Osteocyte (in vitro differentiated cells): ENCODE data around the gene HLCS. TPM values are rescaled to one million over a fixed set of nuclear protein-coding genes. Genes with fewer than 3 reads are reported as not detected.

Experiments
- DNase-seq: peaks from one replicate; pipeline ENCODE4 v3.0.0; 2021; ENCODE audit warnings: mixed read lengths; ENCODE audit not compliant: unreplicated experiment; ENCODE audit errors: extremely low spot score
- H3K27ac Mint-ChIP-seq: one replicate; pipeline ENCODE4 v1.8.0; 2021; ENCODE audit warnings: mild to moderate bottlenecking, mixed read lengths; ENCODE audit not compliant: unreplicated experiment
- H3K27me3 Mint-ChIP-seq: one replicate; pipeline ENCODE4 v1.8.0; 2021; ENCODE audit warnings: mixed read lengths; ENCODE audit not compliant: unreplicated experiment
- H3K36me3 Mint-ChIP-seq: one replicate; pipeline ENCODE4 v1.8.0; 2021; ENCODE audit warnings: mixed read lengths; ENCODE audit not compliant: unreplicated experiment
- H3K4me1 Mint-ChIP-seq: one replicate; pipeline ENCODE4 v1.8.0; 2021; ENCODE audit warnings: mixed read lengths; ENCODE audit not compliant: unreplicated experiment
- H3K4me3 Mint-ChIP-seq: one replicate; pipeline ENCODE4 v1.8.0; 2021; ENCODE audit warnings: mild to moderate bottlenecking, moderate library complexity, mixed read lengths; ENCODE audit not compliant: unreplicated experiment
- H3K9me3 Mint-ChIP-seq: one replicate; pipeline ENCODE4 v1.8.0; 2021; ENCODE audit warnings: mixed read lengths; ENCODE audit not compliant: unreplicated experiment
- total RNA-seq: library from RNA; stranded (reverse); gene quantifications from 2 replicates; pipeline ENCODE4 v1.2.1, GENCODE V29; 2021
- TF ChIP-seq, protein P1 (sequence below): fragments of 200-600 bp; sonication (generic); IDR thresholded peaks from 2 replicates; pipeline ENCODE4 v1.5.0; 2021; ENCODE audit warnings: antibody characterized with exemption, mild to moderate bottlenecking, moderate library complexity

HLCS gene
- total RNA-seq, 1 donor from 2014 or later, result 26.7 TPM

DNA sequence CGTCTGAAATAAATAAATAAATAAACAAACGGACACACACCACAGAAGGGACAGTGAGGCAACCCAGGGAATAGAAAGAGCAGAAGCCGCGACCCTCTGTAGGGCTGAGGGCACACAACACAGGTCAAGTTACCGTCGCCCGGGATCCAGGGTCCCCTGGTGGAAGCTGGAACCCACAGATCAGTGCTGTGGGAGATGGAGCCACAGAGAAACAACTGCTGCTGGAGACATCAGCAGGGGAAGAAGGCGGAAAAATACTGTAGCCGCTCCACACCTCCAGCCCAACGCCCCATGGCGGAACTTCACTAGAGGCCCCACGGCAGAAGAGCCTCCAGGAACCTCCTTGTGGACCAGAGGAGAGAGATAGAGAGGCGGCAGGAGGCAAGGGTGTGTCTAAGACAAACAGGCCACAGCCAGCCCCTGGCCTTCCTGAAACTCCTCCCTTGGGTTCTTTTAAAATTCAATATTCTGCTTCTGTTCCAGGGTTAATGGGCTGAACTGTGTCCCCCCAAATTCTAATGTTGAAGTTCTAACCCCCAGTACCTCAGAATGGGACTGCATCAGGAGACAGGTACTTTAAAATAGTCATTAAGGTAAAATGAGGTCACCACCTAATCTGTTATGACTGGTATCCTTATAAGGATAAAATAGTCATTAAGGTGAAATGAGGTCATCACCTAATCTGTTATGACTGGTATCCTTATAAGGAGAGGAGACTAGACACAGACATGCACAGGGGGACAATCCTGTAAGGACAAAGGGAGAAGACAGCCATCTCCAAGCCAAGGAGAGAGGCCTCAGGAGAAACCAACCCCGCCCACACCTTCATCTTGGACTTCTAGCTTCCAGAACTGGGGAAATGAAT, 7.7 kb upstream of the HLCS start:
- Mint-ChIP-seq H3K4me3 (no peak overlapping the region), H3K27me3 (no peaks in the 10 kb centered on the region)

DNA sequence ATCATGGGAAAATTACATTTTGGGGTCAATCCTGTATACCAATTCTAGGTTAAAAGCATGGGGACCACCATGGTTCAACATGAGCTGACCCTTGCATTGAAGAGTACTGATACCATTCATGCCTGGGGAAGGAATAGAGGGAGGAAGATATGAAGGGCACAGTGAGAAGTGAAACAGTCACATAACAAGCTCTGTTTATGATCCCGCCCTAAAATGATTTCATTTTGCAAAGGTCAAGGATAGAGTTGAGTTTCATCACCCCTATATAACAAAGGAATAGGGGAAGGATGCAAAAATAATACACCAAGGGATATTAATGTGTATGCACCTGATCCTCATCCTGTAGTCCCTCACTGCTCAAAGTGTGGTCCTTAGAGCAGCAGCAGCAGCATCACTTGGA, 2.5 kb upstream of the HLCS start:
- peaks cover 3% of the 10 kb centered on the region for H3K36me3 Mint-ChIP-seq
- no peak for DNase-seq
- H3K27me3 Mint-ChIP-seq, result no peaks in the 10 kb centered on the region
- H3K4me3 Mint-ChIP-seq, result no peak overlapping the region
- peaks cover 12% of the 10 kb centered on the region for H3K4me1 Mint-ChIP-seq
- TF ChIP-seq, protein P1, sequence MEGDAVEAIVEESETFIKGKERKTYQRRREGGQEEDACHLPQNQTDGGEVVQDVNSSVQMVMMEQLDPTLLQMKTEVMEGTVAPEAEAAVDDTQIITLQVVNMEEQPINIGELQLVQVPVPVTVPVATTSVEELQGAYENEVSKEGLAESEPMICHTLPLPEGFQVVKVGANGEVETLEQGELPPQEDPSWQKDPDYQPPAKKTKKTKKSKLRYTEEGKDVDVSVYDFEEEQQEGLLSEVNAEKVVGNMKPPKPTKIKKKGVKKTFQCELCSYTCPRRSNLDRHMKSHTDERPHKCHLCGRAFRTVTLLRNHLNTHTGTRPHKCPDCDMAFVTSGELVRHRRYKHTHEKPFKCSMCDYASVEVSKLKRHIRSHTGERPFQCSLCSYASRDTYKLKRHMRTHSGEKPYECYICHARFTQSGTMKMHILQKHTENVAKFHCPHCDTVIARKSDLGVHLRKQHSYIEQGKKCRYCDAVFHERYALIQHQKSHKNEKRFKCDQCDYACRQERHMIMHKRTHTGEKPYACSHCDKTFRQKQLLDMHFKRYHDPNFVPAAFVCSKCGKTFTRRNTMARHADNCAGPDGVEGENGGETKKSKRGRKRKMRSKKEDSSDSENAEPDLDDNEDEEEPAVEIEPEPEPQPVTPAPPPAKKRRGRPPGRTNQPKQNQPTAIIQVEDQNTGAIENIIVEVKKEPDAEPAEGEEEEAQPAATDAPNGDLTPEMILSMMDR, result no peak
- H3K27ac Mint-ChIP-seq, result no peak overlapping the region
- no peaks in the 10 kb centered on the region for H3K9me3 Mint-ChIP-seq

More for the DNA sequence above, 7.7 kb upstream of the HLCS start:
- H3K4me1 Mint-ChIP-seq, result peaks cover 12% of the 10 kb centered on the region
- TF ChIP-seq, protein P1, result no peak
- peaks cover under 1% of the 10 kb centered on the region for H3K36me3 Mint-ChIP-seq
- no peak overlapping the region for H3K27ac Mint-ChIP-seq
- no peaks in the 10 kb centered on the region for H3K9me3 Mint-ChIP-seq
- no peak for DNase-seq

DNA sequence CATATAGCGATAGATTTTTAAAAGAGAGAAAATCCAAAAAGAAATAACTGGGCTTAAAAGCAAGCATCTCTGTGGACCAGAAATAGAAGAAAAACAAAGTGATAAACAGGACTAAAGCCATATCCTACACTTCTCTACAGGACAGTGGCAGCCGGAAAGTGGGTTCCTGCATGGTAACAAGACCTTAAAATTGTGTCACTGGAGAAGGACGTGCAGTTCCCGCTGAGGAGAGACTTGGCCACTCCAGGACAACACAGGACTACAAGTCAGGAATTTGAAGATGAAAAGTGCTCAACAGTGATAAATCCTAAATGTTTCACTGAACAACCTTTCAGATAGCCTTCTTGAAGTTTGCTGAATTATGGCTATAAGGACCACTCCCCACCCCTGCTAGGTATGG, 1.9 kb upstream of the HLCS start:
- Mint-ChIP-seq H3K27ac (no peak overlapping the region), H3K4me3 (no peak overlapping the region), H3K4me1 (peaks cover 12% of the 10 kb centered on the region), H3K27me3 (no peaks in the 10 kb centered on the region), H3K36me3 (peaks cover 3% of the 10 kb centered on the region), H3K9me3 (no peaks in the 10 kb centered on the region)
- TF ChIP-seq, protein P1, result no peak
- DNase-seq, result no peak

DNA sequence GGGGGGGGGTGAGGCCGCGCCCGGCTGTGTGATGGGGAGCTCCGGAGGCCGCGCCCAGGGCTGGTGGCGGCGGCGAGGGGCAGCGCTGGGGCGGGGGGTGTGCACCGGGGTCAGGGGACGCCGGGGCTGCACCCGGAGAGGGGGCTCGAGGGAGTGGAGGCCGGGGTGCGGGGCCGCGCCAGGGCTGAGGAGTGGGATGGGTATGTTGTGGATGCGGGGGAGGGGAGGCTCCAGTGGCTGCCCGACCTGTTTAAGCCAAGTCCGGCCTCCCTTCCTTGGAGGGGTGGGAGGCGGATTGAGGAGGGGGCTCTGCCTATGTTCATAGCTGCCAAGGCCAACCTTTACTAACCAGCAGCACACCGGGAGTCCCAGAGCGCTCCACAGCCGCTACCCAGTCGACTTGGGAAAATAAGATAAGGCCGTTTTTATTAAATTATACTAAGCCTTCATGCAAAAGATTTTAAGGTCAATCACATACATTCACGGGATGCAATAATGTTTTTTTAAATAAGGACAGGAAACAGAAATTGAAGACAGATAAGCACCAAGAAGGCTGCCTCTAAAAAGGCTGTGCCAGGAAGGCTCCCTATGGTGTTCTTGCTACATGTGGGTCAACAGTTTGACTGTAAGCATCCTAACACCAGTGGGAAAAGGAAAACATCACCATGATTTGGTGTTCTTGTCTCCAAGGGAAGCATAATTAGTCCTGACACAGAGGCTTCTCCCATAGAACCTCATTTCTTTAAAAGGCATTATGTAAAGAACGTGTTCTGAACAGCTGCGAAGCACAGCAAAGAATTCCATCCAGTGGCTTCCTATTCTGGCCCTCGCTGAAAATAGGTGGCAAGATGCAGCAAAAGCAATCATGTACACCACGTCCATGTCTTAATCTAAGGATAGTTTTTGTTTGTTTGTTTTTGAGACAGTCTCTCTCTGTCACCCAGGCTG, 626 bp upstream of the HLCS start:
- TF ChIP-seq, protein P1, result no peak
- Mint-ChIP-seq H3K4me1 (peaks cover 12% of the 10 kb centered on the region), H3K9me3 (no peaks in the 10 kb centered on the region), H3K36me3 (peaks cover 5% of the 10 kb centered on the region), H3K27ac (peak overlapping the region; percentile 87), H3K4me3 (peak overlapping the region; percentile 74), H3K27me3 (no peaks in the 10 kb centered on the region)
- DNase-seq, result no peak

DNA sequence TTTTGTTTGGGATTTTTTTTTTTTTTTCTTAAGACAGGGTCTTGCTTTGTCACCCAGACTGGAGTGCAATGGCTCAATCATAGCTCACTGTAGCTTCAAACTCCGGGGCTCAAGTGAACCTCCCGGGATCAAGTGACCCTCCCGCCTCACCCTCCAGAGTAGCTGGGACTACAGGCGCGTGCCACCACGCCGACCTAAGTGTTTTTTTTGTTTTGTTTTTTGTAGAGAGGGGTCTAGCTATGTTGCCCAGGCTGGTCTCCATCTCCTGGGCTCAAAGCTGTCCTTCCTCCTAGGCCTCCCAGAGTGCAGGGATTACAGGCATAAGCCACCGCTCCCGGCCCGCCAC, 776 bp downstream of the HLCS start:
- no peaks in the 10 kb centered on the region for H3K9me3 Mint-ChIP-seq
- TF ChIP-seq, protein P1, result no peak
- H3K27me3 Mint-ChIP-seq, result no peaks in the 10 kb centered on the region
- peak overlapping the region; percentile 85 for H3K27ac Mint-ChIP-seq
- H3K4me1 Mint-ChIP-seq, result peaks cover 12% of the 10 kb centered on the region
- H3K4me3 Mint-ChIP-seq, result peak overlapping the region; percentile 73
- no peak for DNase-seq
- peaks cover 14% of the 10 kb centered on the region for H3K36me3 Mint-ChIP-seq
